ENCODE results near the gene ZNF584. TPM values are rescaled to one million over a fixed set of nuclear protein-coding genes. Genes with fewer than 3 reads are reported as not detected.

Gene ZNF584
- total RNA-seq, 1 donor from 2014 or later, result 11.5 TPM

DNA sequence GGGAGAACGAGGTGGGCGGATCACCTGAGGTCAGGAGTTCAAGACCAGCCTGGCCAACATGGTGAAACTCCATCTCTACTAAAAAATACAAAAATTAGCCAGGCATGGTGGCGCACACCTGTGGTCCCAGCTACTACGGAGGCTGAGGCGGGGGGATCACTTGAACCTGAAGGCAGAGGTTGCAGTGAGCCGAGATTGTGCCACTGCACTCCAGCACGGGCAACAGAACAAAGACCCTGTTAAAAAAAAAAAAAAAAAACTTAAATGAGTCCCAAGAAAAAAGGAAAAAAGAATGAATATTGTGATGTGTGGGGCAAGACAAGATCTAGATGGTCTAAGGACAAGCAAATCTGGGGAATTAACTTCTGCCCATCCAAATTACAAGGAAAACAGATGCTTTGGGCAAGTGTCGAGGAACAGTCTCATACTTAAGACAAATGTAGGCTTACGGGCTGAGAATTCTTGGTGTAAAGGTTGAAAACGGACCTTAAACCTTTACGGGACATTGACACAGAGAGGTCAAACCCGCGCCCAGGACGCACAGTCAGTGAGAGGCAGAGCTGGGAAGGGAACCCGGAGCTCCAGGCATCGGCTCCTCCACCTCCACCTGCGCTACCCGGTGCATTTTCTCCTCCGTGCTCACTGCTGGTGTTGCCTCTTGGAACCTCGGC is 57.8 kb downstream of the ZNF584 start:
- DNase-seq (ENCODE audit: low spot score), result no peak

DNA sequence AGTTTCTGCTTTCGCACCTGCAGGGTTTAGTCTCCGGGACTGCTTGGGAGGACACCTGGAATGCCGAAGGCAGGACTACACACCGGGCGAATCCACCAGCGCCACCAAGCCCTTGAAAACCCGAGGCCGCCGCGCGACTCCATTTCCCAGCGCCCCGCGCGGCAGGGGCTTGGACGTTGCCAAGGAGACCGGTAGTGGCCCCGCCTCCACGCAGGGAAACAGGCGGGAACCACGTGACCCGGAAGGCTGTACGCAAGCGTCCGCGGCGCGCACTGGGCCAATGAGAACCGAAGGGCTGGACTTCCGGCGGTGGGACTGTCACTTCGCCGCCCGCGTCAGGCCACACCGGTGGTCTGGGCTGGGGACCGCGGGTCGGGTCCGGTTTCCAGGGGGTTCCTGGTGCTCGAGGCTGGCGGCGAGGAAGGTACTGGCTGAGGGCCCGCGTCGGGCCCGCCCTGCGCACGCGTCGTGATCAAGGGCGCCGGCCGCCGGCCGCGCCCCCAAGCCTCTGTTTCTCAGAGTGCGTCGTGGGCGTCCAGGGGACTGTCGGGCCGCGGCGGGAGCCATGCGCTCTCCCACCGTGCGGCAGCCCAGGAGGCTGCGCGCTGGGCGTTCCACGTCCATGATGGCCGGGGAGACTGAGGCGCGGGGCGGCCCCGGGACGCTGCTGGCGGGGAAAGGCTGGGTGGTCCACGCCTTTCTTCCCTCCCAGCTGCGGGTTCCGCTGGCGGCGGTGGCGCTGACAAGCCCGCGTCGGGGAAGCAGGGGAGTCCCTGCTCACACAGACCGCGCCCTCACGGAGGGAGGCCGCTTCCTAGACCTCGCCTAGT is 58.5 kb downstream of the ZNF584 start, which contains the start of gene ZNF324:
ZNF324 (plus strand) TSS at position 321 of the 830 bp plus-strand sequence. CDS start 2,106 bp downstream, outside the sequence.
- DNase-seq (ENCODE audit: low spot score), result peak; percentile 99

Other genes with a start within 250 kb of the ZNF584 start
- 29.7 TPM for gene ZNF274, start 225.6 kb upstream of the ZNF584 start, total RNA-seq
- gene ZNF544, start 179.7 kb upstream of the ZNF584 start, total RNA-seq, result 46.4 TPM
- 8.6 TPM for gene ZNF8, start 129.7 kb upstream of the ZNF584 start, total RNA-seq
- 38.8 TPM for gene ERVK3-1, start 103.3 kb upstream of the ZNF584 start, total RNA-seq
- gene ZSCAN22, start 81.7 kb upstream of the ZNF584 start, total RNA-seq, result 3.5 TPM
- gene A1BG, start 55.2 kb upstream of the ZNF584 start, total RNA-seq, result 10.7 TPM
- gene ZNF497, start 45.9 kb upstream of the ZNF584 start, total RNA-seq, result 1.6 TPM
- 3.6 TPM for gene ZNF837, start 27.6 kb upstream of the ZNF584 start, total RNA-seq
- gene RPS5, start 21.4 kb upstream of the ZNF584 start, total RNA-seq, result 1,165 TPM
- 1.8 TPM for gene RNF225, start 13.0 kb upstream of the ZNF584 start, total RNA-seq
- gene ZNF132, start 31.5 kb downstream of the ZNF584 start, total RNA-seq, result 8.0 TPM
- gene ZNF324B, start 43.0 kb downstream of the ZNF584 start, total RNA-seq, result 8.1 TPM
- 14.7 TPM for gene ZNF324, start 58.4 kb downstream of the ZNF584 start, total RNA-seq
- 18.0 TPM for gene ZNF446, start 67.7 kb downstream of the ZNF584 start, total RNA-seq
- 16.5 TPM for gene SLC27A5, start 103.3 kb downstream of the ZNF584 start, total RNA-seq
- 14.9 TPM for gene ZBTB45, start 111.2 kb downstream of the ZNF584 start, total RNA-seq
- 329 TPM for gene TRIM28, start 135.4 kb downstream of the ZNF584 start, total RNA-seq
- gene CHMP2A, start 146.5 kb downstream of the ZNF584 start, total RNA-seq, result 137 TPM
- gene UBE2M, start 150.0 kb downstream of the ZNF584 start, total RNA-seq, result 60.7 TPM
- 43.4 TPM for gene MZF1, start 164.7 kb downstream of the ZNF584 start, total RNA-seq